ENCODE results near the gene MSI2.

Gene MSI2

GRCh38 chr17:57505841-57506773, 249.8 kb downstream of the MSI2 start:
- H3K23ac ChIP-seq (ENCODE audit: low read depth, low read length, poor library complexity), result no peak overlapping the region
- H3K14ac ChIP-seq (ENCODE audit: low read length), result peak overlapping the region; percentile 48
- H2BK12ac ChIP-seq (ENCODE audit: low read length), result no peak overlapping the region
- no peak overlapping the region for H4K8ac ChIP-seq (ENCODE audit: low read depth, low read length)
- H3K4me3 ChIP-seq (ENCODE audit: low read length in 2 of 2), result no peak overlapping the region
- no peaks in the 10 kb centered on the region for H3K27me3 ChIP-seq (ENCODE audit: control insufficient read depth in 3 of 3, insufficient read depth in 3 of 3, low read depth in 1 of 3, low read length in 3 of 3)
- H3K27ac ChIP-seq (replicated peaks; ENCODE audit: low read length), result peak overlapping the region; percentile 65
- no peak overlapping the region for H2BK5ac ChIP-seq (ENCODE audit: low read length)
- peak overlapping the region; percentile 5 for H3K9ac ChIP-seq (ENCODE audit: low read depth, low read length, poor library complexity)
- H3K4me2 ChIP-seq (ENCODE audit: insufficient read depth, low read length, poor library complexity, severe bottlenecking), result no peak overlapping the region
- no peaks in the 10 kb centered on the region for H3K9me3 ChIP-seq (replicated peaks in 1 of 2; ENCODE audit: control insufficient read depth in 2 of 2, insufficient read depth in 1 of 2, low read depth in 1 of 2, low read length in 2 of 2)
- WGBS, 2 donors (ENCODE audit: extremely low coverage in 2 of 2, insufficient read length in 2 of 2, insufficient replicate concordance in 1 of 2), result no CpG with 5 or more reads among the region's 21 CpGs
- no peak for DNase-seq (ENCODE audit: low spot score)
- H2BK120ac ChIP-seq (ENCODE audit: low read depth, low read length), result no peak overlapping the region
- peak overlapping the region; percentile 6 for H2BK15ac ChIP-seq (ENCODE audit: low read length)
- H3K4ac ChIP-seq (ENCODE audit: low read length), result no peak overlapping the region
- H3K4me1 ChIP-seq (ENCODE audit: control insufficient read depth in 2 of 2, insufficient read depth in 1 of 2, low read depth in 1 of 2, low read length in 2 of 2), result peaks cover 24 to 34% of the 10 kb centered on the region in 2 donors
- peak overlapping the region; percentile 38 for H4K91ac ChIP-seq (ENCODE audit: low read depth, low read length, poor library complexity)
- H3K36me3 ChIP-seq (replicated peaks in 1 of 2; ENCODE audit: control insufficient read depth in 2 of 2, insufficient read depth in 2 of 2, low read length in 2 of 2), result no peaks in the 10 kb centered on the region
- H3K18ac ChIP-seq (ENCODE audit: low read length), result peak overlapping the region; percentile 3
- H2AFZ ChIP-seq (ENCODE audit: low read length), result no peak overlapping the region
- H3K79me1 ChIP-seq (ENCODE audit: low read depth, low read length), result peaks cover 5% of the 10 kb centered on the region
- no peak overlapping the region for H2AK5ac ChIP-seq (ENCODE audit: low read depth, low read length)

DNA sequence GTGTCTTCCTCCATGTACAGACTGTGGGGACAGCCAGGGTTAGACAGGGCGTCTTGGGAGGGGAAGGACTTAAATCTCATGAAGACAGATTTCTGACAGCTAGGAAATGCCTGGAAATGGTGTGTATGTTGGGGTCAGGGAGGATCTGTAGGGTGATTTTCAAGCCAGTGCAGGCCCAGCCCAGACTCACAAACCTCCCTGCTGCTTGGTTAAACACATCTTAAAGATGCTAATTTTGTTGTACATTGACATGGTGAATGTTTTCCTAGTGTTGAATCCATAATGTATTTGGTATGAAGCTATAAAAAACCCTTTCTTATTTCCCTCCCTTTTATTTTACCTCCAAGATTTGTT, 250.4 kb downstream of the MSI2 start:
- Histone ChIP-seq H4K8ac (ENCODE audit: low read depth, low read length) (no peak overlapping the region), H3K23ac (ENCODE audit: low read depth, low read length, poor library complexity) (no peak overlapping the region), H3K4me3 (ENCODE audit: low read length in 2 of 2) (no peak overlapping the region), H3K27ac (replicated peaks; ENCODE audit: low read length) (peak overlapping the region; percentile 65), H3K27me3 (ENCODE audit: control insufficient read depth in 3 of 3, insufficient read depth in 3 of 3, low read depth in 1 of 3, low read length in 3 of 3) (no peaks in the 10 kb centered on the region), H2BK15ac (ENCODE audit: low read length) (peak overlapping the region; percentile 6), H3K9ac (ENCODE audit: low read depth, low read length, poor library complexity) (no peak overlapping the region), H3K4me1 (ENCODE audit: control insufficient read depth in 2 of 2, insufficient read depth in 1 of 2, low read depth in 1 of 2, low read length in 2 of 2) (peaks cover 22 to 41% of the 10 kb centered on the region in 2 donors), H2AK5ac (ENCODE audit: low read depth, low read length) (no peak overlapping the region), H3K36me3 (replicated peaks in 1 of 2; ENCODE audit: control insufficient read depth in 2 of 2, insufficient read depth in 2 of 2, low read length in 2 of 2) (no peaks in the 10 kb centered on the region), H3K4ac (ENCODE audit: low read length) (no peak overlapping the region), H3K9me3 (replicated peaks in 1 of 2; ENCODE audit: control insufficient read depth in 2 of 2, insufficient read depth in 1 of 2, low read depth in 1 of 2, low read length in 2 of 2) (no peaks in the 10 kb centered on the region), H2BK5ac (ENCODE audit: low read length) (no peak overlapping the region), H3K4me2 (ENCODE audit: insufficient read depth, low read length, poor library complexity, severe bottlenecking) (no peak overlapping the region), H3K14ac (ENCODE audit: low read length) (peak overlapping the region; percentile 48), H2AFZ (ENCODE audit: low read length) (no peak overlapping the region), H2BK12ac (ENCODE audit: low read length) (no peak overlapping the region), H4K91ac (ENCODE audit: low read depth, low read length, poor library complexity) (peak overlapping the region; percentile 38), H3K79me1 (ENCODE audit: low read depth, low read length) (peaks cover 7% of the 10 kb centered on the region), H3K18ac (ENCODE audit: low read length) (peak overlapping the region; percentile 3), H2BK120ac (ENCODE audit: low read depth, low read length) (no peak overlapping the region)
- DNase-seq (ENCODE audit: low spot score), result no peak
- WGBS, 2 donors (ENCODE audit: extremely low coverage in 2 of 2, insufficient read length in 2 of 2, insufficient replicate concordance in 1 of 2), result no CpG with 5 or more reads among the region's 1 CpG

DNA sequence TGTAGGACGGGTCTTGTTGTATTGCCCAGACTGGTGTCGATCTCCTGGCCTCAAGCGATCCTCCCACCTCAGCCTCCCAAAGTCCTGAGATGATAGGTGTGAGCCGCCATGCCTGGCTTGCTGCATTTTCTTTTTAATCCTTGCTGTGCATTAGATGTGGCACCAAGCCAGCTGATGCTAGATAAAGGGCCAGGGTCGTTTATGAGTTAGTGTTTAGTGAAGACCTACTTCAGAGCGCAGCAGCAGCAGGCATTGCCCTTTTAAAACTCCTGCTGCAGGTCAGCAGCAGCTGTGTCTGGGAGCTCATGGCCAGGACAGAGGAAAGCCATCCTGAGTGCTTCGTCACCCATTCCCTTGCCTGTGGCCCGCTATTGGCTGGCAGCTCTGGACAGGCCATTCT, 251.5 kb downstream of the MSI2 start:
- no peak overlapping the region for H2BK120ac ChIP-seq (ENCODE audit: low read depth, low read length)
- H2BK15ac ChIP-seq (ENCODE audit: low read length), result no peak overlapping the region
- no peak overlapping the region for H3K14ac ChIP-seq (ENCODE audit: low read length)
- no peak overlapping the region for H3K4me2 ChIP-seq (ENCODE audit: insufficient read depth, low read length, poor library complexity, severe bottlenecking)
- H3K4me3 ChIP-seq (ENCODE audit: low read length in 2 of 2), result no peak overlapping the region
- no peak overlapping the region for H2AK5ac ChIP-seq (ENCODE audit: low read depth, low read length)
- no peak overlapping the region for H2BK12ac ChIP-seq (ENCODE audit: low read length)
- DNase-seq (ENCODE audit: low spot score), result no peak
- WGBS, 2 donors (ENCODE audit: extremely low coverage in 2 of 2, insufficient read length in 2 of 2, insufficient replicate concordance in 1 of 2), result no CpG with 5 or more reads among the region's 8 CpGs
- H4K8ac ChIP-seq (ENCODE audit: low read depth, low read length), result no peak overlapping the region
- no peak overlapping the region for H3K9ac ChIP-seq (ENCODE audit: low read depth, low read length, poor library complexity)
- H3K36me3 ChIP-seq (replicated peaks in 1 of 2; ENCODE audit: control insufficient read depth in 2 of 2, insufficient read depth in 2 of 2, low read length in 2 of 2), result no peaks in the 10 kb centered on the region
- peaks cover 22 to 39% of the 10 kb centered on the region in 2 donors for H3K4me1 ChIP-seq (ENCODE audit: control insufficient read depth in 2 of 2, insufficient read depth in 1 of 2, low read depth in 1 of 2, low read length in 2 of 2)
- no peak overlapping the region for H3K18ac ChIP-seq (ENCODE audit: low read length)
- H3K23ac ChIP-seq (ENCODE audit: low read depth, low read length, poor library complexity), result no peak overlapping the region
- no peaks in the 10 kb centered on the region for H3K27me3 ChIP-seq (ENCODE audit: control insufficient read depth in 3 of 3, insufficient read depth in 3 of 3, low read depth in 1 of 3, low read length in 3 of 3)
- no peaks in the 10 kb centered on the region for H3K9me3 ChIP-seq (replicated peaks in 1 of 2; ENCODE audit: control insufficient read depth in 2 of 2, insufficient read depth in 1 of 2, low read depth in 1 of 2, low read length in 2 of 2)
- H4K91ac ChIP-seq (ENCODE audit: low read depth, low read length, poor library complexity), result no peak overlapping the region
- no peak overlapping the region for H2BK5ac ChIP-seq (ENCODE audit: low read length)
- H3K4ac ChIP-seq (ENCODE audit: low read length), result no peak overlapping the region
- H3K79me1 ChIP-seq (ENCODE audit: low read depth, low read length), result peaks cover 7% of the 10 kb centered on the region
- H2AFZ ChIP-seq (ENCODE audit: low read length), result no peak overlapping the region
- no peak overlapping the region for H3K27ac ChIP-seq (replicated peaks; ENCODE audit: low read length)

GRCh38 chr17:57508671-57509070, 252.3 kb downstream of the MSI2 start:
- Histone ChIP-seq H4K8ac (ENCODE audit: low read depth, low read length) (no peak overlapping the region), H3K14ac (ENCODE audit: low read length) (no peak overlapping the region), H3K27ac (replicated peaks; ENCODE audit: low read length) (no peak overlapping the region), H4K91ac (ENCODE audit: low read depth, low read length, poor library complexity) (no peak overlapping the region), H2BK120ac (ENCODE audit: low read depth, low read length) (no peak overlapping the region), H3K9me3 (replicated peaks in 1 of 2; ENCODE audit: control insufficient read depth in 2 of 2, insufficient read depth in 1 of 2, low read depth in 1 of 2, low read length in 2 of 2) (no peaks in the 10 kb centered on the region), H3K4me2 (ENCODE audit: insufficient read depth, low read length, poor library complexity, severe bottlenecking) (no peak overlapping the region), H3K23ac (ENCODE audit: low read depth, low read length, poor library complexity) (no peak overlapping the region), H2AK5ac (ENCODE audit: low read depth, low read length) (no peak overlapping the region), H3K4ac (ENCODE audit: low read length) (no peak overlapping the region), H2BK12ac (ENCODE audit: low read length) (no peak overlapping the region), H3K27me3 (ENCODE audit: control insufficient read depth in 3 of 3, insufficient read depth in 3 of 3, low read depth in 1 of 3, low read length in 3 of 3) (no peaks in the 10 kb centered on the region), H3K4me1 (ENCODE audit: control insufficient read depth in 2 of 2, insufficient read depth in 1 of 2, low read depth in 1 of 2, low read length in 2 of 2) (peaks cover 27 to 43% of the 10 kb centered on the region in 2 donors), H2AFZ (ENCODE audit: low read length) (no peak overlapping the region), H3K36me3 (replicated peaks in 1 of 2; ENCODE audit: control insufficient read depth in 2 of 2, insufficient read depth in 2 of 2, low read length in 2 of 2) (no peaks in the 10 kb centered on the region), H3K4me3 (ENCODE audit: low read length in 2 of 2) (no peak overlapping the region), H2BK15ac (ENCODE audit: low read length) (no peak overlapping the region), H3K79me1 (ENCODE audit: low read depth, low read length) (peaks cover 7% of the 10 kb centered on the region), H3K18ac (ENCODE audit: low read length) (peak overlapping the region; percentile 55), H3K9ac (ENCODE audit: low read depth, low read length, poor library complexity) (peak overlapping the region; percentile 35), H2BK5ac (ENCODE audit: low read length) (no peak overlapping the region)
- WGBS, 2 donors (ENCODE audit: extremely low coverage in 2 of 2, insufficient read length in 2 of 2, insufficient replicate concordance in 1 of 2), result no CpG with 5 or more reads among the region's 10 CpGs
- DNase-seq (ENCODE audit: low spot score), result no peak

Data from neuronal stem cell (in vitro differentiated cells).